Ureter (tissue), 1 donor: ENCODE results near the gene SLC8A2. TPM values are rescaled to one million over a fixed set of nuclear protein-coding genes. Genes with fewer than 3 reads are reported as not detected.
"Not testable (repeated sequence)": the region's sequence is repeated elsewhere in the genome, so short reads cannot be mapped to it uniquely, and the experiment has no call there.

Experiments used
- DNase-seq: peaks from one replicate; pipeline ENCODE4 v3.0.0-alpha.2; 2020; ENCODE audit warnings: low spot score
- total RNA-seq: library from RNA; stranded (reverse); gene quantifications from one replicate; pipeline ENCODE4 v1.2.4, GENCODE V29; 2023
- donor health status: DM: yes; HTN: yes; CAD: no.

Gene SLC8A2
- total RNA-seq, 1 donor from 2014 or later = 2.7 TPM

- not testable (repeated sequence) for DNase-seq
Measured at GRCh38 chr19:47383890-47384289, 87.8 kb downstream of the SLC8A2 start.

- no peak for DNase-seq
Measured at GRCh38 chr19:47381653-47382279, 89.9 kb downstream of the SLC8A2 start.

GRCh38 chr19:47381121-47381520 lies 90.6 kb downstream of the SLC8A2 start:
- no peak for DNase-seq

- no peak for DNase-seq
Measured at GRCh38 chr19:47380559-47380958, 91.1 kb downstream of the SLC8A2 start.

GRCh38 chr19:47379381-47379938 lies 92.2 kb downstream of the SLC8A2 start:
- DNase-seq = no peak

GRCh38 chr19:47378246-47378645 lies 93.4 kb downstream of the SLC8A2 start:
- DNase-seq = no peak

Other genes with a start within 250 kb of the SLC8A2 start
- gene BBC3, start 240.7 kb downstream of the SLC8A2 start, total RNA-seq = 9.9 TPM
- 37.2 TPM for gene CCDC9, start 215.4 kb downstream of the SLC8A2 start, total RNA-seq
- 22.2 TPM for gene INAFM1, start 197.0 kb downstream of the SLC8A2 start, total RNA-seq
- 5.1 TPM for gene C5AR1, start 162.0 kb downstream of the SLC8A2 start, total RNA-seq
- gene C5AR2, start 139.7 kb downstream of the SLC8A2 start, total RNA-seq = 2.1 TPM
- gene DHX34, start 122.6 kb downstream of the SLC8A2 start, total RNA-seq = 20.6 TPM
- 20.0 TPM for gene MEIS3, start 52.4 kb downstream of the SLC8A2 start, total RNA-seq
- 13.9 TPM for gene KPTN, start 12.3 kb upstream of the SLC8A2 start, total RNA-seq
- 158 TPM for gene NAPA, start 43.2 kb upstream of the SLC8A2 start, total RNA-seq
- 0.70 TPM for gene ZNF541, start 101.3 kb upstream of the SLC8A2 start, total RNA-seq
- gene BICRA, start 137.2 kb upstream of the SLC8A2 start, total RNA-seq = 19.4 TPM
- 126 TPM for gene EHD2, start 241.5 kb upstream of the SLC8A2 start, total RNA-seq